NOMO-1 (cell line): ENCODE results near the gene AUTS2.
"Not testable (repeated sequence)": the region's sequence is repeated elsewhere in the genome, so short reads cannot be mapped to it uniquely, and the experiment has no call there.

Experiments used
- DNase-seq, 2 experiments: peaks; one replicate each; lab custom pipeline; 2025; ENCODE audit not compliant: unreplicated experiment in 2 of 2; lab: John Stamatoyannopoulos, UW

The AUTS2 gene

DNA sequence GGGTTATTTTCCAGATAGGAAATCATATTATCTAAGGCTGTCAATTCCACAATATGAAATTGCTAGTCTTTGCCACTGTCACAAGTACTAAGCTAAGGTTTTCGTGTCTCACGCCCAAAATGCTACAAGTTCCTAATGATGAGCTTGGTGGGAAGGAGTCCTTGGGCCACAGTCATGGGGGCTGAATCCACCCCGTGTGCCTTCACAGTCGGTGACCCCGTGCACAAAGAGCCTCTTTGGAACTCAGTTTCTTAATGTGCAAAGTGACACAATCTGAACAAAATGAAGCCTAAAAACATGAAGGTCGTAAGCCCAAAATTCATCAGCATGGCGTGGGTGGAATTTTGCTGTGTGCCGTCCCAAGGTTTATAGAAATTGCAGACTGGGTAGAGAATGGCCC lies 1196.7 kb downstream of the AUTS2 start:
- DNase-seq, result no peak

DNA sequence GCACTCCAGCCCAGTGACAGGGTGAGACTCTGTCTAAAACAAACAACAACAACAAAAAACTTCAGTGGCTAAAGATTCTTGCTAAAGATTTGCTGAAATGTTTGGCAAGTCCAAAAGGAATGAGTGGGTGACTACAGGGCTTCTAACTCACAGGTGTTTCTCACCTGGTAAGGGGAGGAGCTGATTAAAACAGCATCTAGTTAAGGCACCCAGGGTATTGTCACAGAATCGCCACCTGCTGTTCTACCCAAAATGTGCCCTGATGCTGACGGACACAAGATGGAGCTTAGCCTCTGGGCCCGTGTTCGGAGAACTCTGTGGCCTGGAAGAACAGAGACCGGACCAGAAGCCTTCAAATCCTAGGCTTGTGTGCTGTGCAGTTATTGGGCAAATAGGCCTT lies 1197.7 kb downstream of the AUTS2 start:
- no peak for DNase-seq

DNA sequence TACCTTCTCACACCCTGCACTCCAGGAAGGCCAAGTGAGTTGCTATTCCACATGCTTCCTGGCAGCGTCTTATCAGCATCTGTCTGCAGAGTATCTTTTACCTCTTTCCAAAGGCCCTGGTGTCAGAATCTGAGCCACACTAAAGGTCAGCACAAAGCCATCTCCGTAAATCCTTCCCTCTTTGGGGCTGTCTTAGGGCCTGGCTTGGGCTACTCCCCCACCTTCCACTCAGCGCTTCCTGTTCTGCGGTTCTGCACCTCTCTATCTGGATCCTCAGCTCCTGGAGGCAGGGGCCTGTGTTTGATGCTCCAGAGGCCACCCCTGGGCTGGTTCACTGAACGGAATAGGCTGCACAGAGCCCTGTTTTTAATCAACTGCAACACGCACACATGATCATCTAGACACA lies 1198.8 kb downstream of the AUTS2 start:
- no peak for DNase-seq

DNA sequence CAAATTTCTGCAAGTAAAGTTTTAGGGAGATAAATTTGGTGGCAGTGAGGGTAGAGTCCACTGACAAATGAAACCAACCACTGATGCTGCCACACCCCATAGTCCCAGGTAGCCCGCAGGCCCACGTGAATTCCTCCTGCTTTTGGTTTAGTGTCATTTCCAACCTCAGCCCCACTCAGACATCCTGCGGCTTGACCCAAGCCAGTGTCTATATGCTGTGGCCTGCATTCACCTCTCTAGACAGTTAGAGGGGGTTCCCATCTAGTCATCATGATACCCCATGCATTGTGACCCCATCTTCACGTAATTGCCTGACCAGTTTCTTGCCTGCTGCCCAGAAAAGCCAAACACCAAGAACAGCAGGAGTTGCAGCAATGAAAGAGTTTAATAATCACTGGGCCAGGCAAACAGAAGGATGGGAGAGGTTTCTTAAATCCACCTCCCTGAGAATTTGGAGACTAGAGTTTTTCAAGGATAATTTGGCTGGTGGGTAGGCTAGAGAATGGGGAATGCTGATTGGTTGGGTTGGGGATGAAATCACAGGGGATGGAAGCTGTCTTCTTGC lies 1201.6 kb downstream of the AUTS2 start:
- no peak for DNase-seq

DNA sequence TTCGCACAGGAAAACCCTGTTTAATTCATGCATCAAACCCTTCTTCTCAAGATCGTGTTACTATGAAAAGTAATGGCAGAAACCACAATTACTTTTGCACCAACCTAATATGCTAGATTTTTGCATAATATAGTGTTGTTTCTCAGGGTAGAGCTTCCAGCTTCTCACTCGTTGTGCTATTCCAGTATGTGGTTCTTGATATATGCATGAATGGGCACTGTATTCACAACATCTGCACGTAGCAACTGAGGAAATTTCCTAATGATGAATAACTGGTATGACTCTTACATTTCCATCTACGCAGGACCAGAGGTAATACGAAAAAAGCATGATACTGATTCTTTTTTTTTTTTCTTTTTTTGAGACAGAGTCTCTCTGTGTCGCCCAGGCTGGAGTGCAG lies 1207.1 kb downstream of the AUTS2 start:
- no peak for DNase-seq

DNA sequence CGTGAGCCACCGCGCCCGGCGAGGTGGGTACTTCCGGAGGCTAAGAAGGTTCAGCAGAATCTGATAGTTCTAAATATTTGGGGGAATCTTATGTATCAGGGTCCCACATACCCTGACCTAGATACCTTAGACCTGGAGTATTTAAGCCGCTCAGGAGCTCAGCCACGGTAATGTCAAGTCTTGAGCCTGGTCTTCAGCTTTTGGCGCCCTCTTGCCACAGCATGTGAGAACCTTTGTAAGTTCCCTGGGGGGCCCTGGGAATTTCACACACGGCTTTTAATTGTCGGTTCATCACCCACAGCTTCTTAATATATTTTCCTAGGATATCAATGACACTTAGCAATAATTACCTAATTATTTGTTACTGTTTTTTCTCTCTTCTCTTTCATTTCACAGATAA lies 1209.4 kb downstream of the AUTS2 start:
- DNase-seq, result no peak

DNA sequence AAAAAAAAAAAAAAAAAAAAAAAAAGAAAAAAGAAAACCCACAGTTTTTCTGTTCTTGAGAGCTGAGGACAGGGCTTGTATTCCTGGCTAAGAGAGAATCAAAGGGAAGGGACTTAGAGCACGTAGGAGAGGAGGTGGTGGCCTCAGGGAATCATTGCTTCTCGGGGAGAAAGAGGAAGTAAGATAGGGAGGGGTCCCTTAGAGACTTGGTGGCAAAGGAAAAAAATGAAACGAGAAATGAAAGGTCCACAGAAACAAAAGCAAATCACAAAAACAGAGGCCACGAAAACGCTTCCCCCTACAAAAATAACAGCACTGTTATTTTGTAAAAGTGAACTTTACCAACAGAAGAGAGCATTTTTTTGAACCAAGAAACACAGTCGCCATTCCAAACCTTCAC lies 1210.6 kb downstream of the AUTS2 start:
- DNase-seq, result peak in 1 of 2 experiments; percentile 19

DNA sequence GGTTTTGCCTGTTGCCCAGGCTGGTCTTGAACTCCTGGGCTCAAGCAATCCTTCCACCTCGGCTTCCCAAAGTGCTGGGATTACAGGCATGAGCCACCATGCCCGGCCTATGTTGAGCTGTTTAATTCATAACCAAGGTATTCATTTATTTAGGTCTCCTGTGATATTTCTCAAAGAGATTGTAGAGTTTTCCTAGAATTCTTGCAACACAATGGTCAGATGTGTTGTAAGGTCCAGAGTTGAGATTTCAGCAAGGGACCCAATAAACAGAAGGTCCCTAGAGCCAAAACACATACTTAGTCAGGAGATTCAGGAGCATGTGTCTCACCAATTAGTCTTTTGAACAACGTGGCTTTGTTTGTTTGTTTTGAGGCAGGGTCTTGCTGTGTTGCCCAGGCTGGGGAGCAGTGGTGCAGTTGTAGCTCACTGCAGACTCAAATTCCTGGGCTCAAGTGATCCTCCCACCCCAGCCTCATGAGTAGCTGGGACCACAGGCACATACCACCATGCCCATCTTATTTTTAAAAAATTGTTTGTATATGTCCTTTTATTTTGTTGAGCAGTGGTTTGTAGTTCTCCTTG lies 1212.4 kb downstream of the AUTS2 start:
- no peak for DNase-seq

DNA sequence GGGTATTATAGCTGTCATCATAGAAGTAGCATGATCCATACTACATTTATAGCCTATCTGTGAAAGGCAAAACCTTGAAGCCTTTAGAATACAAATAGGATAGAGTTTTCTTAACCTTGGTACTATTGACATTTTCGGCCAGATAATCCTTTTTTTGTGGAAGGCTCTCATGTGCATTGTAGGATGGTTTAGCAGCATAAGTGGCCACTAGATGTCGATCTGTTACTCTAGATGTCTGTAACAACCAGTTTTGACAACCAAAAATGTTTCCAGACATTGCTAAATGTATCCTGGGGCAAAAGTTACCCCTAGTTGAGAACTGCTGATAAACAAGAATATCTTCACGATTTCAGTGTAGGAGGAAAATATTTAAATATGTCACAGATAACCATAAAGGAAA lies 1214.2 kb downstream of the AUTS2 start:
- no peak for DNase-seq

DNA sequence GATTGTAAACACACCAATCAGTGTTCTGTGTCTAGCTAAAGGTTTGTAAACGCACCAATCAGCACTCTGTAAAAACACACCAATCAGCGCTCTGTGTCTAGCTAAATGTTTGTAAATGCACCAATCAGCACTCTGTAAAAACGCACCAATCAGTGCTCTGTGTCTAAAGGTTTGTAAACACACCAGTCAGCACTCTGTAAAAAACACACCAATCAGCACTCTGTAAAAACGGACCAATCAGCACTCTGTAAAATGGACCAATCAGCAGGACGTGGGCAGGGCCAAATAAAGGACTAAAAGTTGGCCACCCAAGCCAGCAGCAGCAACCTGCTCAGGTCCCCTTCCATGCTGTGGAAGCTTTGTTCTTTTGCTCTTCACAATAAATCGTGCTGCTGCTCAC lies 1224.2 kb downstream of the AUTS2 start:
- DNase-seq, result not testable (repeated sequence)

DNA sequence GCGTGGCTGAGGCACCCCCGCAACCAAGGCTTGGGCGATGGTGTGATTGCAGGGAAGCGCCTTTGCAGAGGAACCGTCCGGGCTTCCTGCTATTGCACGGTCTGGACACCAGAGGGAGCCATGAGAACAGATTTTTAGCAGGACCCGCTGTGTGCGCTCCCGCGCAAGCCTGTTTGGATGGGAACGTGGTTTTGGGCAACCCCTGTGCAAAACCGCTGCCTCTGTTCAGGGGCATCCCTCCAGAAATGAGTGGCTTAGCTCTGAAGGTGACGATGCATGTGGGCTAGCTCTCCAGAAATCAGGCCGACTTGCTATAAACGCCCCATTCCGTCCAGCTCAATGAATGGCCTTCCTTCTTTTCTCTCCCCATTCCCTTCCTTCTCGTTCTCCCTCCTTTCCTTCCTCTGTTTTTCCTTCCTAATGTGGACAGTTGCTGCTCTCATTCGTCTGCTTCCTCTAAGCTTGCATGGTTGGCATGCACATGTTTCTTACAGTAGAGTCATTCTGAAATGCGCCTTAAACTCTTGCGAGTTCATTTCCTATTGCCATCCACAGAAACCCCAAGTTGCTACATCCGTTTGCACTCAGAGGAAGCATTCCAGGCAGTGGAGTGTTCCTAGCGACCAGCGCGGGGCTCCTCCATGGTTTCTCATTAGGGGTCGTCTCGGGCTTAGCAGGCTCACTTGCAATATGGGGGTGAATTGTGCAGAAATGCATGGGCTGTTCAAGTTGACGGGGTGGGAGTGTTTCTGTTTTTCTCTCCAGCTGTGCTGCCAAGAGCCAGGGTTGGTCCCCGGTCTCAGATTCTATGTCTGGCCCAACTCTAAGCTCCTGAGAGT lies 1231.2 kb downstream of the AUTS2 start:
- peak; percentile 28 to 58 for DNase-seq

DNA sequence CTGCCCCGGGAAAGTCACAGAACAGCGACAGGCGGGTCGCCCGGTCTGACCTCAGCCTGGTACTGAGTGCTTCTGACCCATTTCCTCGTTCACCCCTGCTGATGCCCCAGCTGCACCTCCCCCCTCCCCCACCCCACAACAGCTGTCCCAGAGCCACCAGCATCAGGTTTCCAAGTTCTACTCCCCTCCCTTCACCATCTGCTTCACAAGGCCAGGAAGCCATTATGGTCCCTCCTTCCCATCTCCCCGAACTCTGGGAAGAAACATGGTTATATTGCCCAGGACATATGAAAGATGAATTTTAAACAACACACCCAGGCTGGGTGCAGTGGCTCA lies 1231.8 kb downstream of the AUTS2 start:
- no peak for DNase-seq

DNA sequence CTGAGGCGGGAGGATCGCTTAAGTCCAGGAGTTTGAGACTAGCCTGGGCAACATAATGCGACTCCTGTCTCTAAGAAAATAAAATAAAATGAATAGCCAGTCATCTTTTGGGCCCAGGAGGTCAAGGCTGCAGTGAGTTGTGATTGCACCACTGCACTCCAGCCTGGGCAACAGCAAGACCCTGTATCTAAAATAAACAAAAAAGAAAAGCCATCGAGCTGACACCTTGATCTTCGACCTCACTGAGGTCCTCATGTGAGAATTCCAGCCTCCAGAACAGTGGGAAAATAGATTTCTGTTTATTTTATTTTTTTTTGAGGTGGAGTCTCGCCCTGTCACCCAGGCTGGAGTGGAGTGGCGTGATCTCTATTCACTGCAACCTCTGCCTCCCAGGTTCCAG lies 1232.2 kb downstream of the AUTS2 start:
- no peak for DNase-seq

DNA sequence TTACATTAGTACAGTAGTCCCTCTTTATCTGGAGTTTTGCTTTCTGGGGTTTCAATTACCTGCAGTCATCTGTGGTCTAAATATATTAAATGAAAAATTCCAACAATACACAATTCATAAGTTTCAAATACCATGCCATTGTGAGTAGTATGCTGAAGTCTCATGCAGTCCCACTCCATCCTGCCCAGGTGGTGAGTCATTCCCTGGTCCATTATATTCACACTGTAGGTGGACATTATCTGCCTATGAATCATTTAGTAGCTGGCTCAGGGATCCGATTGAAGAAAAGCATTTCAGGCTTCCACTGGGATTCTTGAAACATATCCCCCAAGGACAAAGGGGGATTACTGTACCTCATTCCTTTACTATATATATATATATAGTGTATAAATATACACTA lies 1235.5 kb downstream of the AUTS2 start:
- DNase-seq, result no peak

DNA sequence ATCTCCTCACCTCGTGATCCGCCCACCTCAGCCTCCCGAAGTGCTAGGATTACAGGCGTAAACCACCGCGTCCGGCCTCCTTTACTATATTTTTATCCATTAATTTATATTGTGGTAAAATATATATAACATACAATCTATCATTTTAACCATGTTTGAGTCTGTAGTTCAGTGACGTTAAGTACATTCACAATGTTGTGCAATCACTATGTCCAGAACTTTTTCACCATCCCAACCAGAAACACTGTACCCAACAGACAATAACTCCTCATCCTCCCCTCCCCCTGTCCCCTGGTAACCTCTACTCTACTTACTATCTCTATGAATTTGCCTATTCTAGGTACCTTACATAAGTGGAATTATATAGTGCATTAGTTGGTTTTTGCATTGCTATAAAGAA lies 1236.1 kb downstream of the AUTS2 start:
- DNase-seq, result no peak

DNA sequence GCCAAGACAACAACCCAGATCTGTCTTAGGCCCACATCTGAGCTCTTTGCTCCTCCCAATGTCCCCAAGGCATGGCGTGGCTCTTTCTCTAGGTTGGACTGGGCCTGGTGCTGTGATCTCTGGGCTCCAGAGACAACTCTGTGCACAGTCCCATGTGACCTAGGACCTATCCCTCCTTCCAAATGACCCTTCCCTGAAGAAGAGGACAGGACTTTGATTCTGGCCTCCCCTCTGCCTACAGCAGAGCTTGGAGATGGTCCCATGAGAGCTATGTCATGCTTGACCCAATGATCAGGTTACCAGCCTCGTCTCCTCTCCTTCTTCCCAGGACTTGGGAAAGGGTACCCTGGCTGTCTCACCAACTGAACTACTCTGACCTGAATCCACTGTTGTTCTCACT lies 1237.4 kb downstream of the AUTS2 start:
- no peak for DNase-seq

DNA sequence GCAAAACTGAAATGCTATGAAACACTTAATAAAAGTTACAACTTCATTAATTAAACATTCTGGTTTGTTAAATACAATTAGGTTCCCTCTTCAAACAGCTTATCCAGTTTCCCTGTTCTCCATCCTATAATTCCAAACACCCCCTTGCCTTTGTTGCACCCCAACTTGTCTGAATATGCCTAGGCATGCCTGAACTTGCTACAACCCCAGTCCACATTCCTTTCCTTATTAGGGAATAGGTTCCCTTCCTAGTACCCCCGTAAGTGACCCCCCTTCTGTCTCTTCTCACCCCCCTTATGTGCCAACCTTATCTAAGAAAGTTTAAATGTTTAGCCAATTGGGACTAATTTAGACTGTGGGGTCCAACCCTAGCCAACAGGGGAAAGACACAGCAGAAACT lies 1238.0 kb downstream of the AUTS2 start:
- DNase-seq, result no peak

DNA sequence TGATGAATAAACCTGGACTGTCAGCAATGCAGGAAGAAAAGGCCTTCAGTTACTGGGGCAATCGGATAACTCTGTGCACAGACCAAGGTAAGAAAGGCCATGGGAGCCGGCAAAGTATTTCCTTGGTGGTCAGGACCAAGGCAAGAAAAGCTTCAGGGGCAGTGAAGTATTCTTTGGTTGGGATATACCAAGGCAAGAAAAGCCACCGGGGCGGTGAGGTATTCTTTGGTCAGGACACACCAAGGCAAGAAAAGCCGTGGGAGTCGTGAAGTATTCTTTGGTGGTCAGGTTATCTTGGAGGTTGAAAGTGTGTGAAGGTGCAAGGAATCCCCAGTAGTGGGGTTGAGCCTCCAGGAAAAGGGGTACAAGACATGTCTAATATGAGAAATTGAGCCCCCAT lies 1238.7 kb downstream of the AUTS2 start:
- no peak for DNase-seq

DNA sequence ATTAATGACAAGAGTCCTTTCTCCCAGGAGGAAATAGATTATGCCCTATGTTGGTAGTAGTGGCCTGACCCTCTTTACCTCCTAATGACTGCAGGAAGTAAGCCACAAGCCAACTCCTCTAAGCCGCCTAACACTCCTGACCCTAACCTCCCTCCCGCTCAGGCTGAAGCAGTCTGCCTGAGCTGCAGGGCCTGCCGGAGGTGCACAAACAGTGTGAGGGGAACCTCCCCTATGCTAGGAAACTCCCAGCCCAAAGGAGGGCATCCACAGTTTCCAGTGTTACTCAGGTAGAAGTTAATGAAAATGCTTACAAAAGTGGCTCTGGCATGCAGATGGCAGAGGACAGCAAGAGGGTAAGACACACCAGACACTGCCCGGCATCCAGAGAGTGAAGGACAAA lies 1239.3 kb downstream of the AUTS2 start:
- no peak for DNase-seq

DNA sequence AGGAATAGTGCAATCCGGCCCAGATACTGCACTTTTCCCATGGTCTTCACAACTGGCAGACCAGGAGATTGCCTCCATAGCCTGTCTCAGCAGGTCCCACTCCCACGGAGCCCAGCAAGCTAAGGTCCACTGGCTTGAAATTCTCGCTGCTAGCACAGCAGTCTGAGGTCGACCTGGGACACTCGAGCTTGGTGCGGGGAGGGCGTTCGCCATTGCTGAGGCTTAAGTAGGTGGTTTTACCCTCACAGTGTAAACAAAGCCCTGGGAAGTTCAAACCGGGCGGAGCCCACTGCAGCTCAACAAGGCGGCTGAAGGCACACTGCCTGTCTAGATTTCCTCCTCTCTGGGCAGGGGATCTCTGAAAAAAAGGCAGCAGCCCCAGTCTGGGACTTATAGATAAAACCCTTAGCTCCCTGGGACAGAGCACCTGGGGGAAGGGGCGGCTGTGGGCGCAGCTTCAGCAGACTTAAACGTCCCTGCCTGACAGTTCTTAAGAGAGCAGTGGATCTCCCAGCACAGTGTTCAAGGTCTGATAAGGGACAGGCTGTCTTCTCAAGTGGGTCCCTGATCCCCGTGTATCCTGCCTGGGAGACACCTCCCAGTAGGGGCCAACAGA lies 1240.1 kb downstream of the AUTS2 start:
- no peak for DNase-seq
